Measurements from ENCODE around the gene TSNAXIP1. TPM values are rescaled to one million over a fixed set of nuclear protein-coding genes. Genes with fewer than 3 reads are reported as not detected.

Gene TSNAXIP1
- total and polyA plus RNA-seq, 9 donors, result 2.4 to 13.1 (median 3.2) TPM

GRCh38 chr16:67820608-67821259 lies 14.0 kb downstream of the TSNAXIP1 start:
- H3K27ac ChIP-seq, result no peak overlapping the region
- H3K4me1 ChIP-seq (ENCODE audit: insufficient read depth), result no peaks in the 10 kb centered on the region
- no peak overlapping the region for H3K4me3 ChIP-seq
- H3K27me3 ChIP-seq, result no peaks in the 10 kb centered on the region
- 92 to 94% (median 93%) methylated on average over 11 of the region's 11 CpGs for WGBS, 3 donors
- no peaks in the 10 kb centered on the region for H3K9me3 ChIP-seq
- no peak for TF ChIP-seq CTCF (IDR thresholded peaks at IDR 0.05)
- no peak for TF ChIP-seq EP300 (IDR thresholded peaks at IDR 0.05)
- no peak for TF ChIP-seq POLR2A (IDR thresholded peaks at IDR 0.05)
- DNase-seq, result no peak
- intact Hi-C loops (cut with DNase I), result loop anchor here in 1 of 4 donors (10.0 kb wide), 1 partner anchor 214 kb away; no protein-coding TSS in a partner anchor
- H3K36me3 ChIP-seq, result no peaks in the 10 kb centered on the region

GRCh38 chr16:67822511-67822910 lies 15.8 kb downstream of the TSNAXIP1 start:
- Histone ChIP-seq H3K4me3 (no peak overlapping the region), H3K27me3 (no peaks in the 10 kb centered on the region), H3K36me3 (no peaks in the 10 kb centered on the region), H3K4me1 (ENCODE audit: insufficient read depth) (no peaks in the 10 kb centered on the region), H3K9me3 (no peaks in the 10 kb centered on the region), H3K27ac (no peak overlapping the region)
- intact Hi-C loops (cut with DNase I), result loop anchor here in 1 of 4 donors (10.0 kb wide), 1 partner anchor 212 kb away; no protein-coding TSS in a partner anchor
- WGBS, 3 donors, result 88 to 94% (median 94%) methylated on average over 2 of the region's 2 CpGs
- TF ChIP-seq POLR2A (IDR thresholded peaks at IDR 0.05), result no peak
- no peak for TF ChIP-seq EP300 (IDR thresholded peaks at IDR 0.05)
- TF ChIP-seq CTCF (IDR thresholded peaks at IDR 0.05), result no peak
- no peak for DNase-seq

- H3K4me1 ChIP-seq (ENCODE audit: insufficient read depth), result no peaks in the 10 kb centered on the region
- no peaks in the 10 kb centered on the region for H3K36me3 ChIP-seq
- intact Hi-C loops (cut with DNase I), result loop anchor here in 1 of 4 donors (10.0 kb wide), 1 partner anchor 210 kb away; no protein-coding TSS in a partner anchor
- no peaks in the 10 kb centered on the region for H3K9me3 ChIP-seq
- H3K4me3 ChIP-seq, result no peak overlapping the region
- H3K27ac ChIP-seq, result no peak overlapping the region
- TF ChIP-seq CTCF (IDR thresholded peaks at IDR 0.05) (no peak), POLR2A (IDR thresholded peaks at IDR 0.05) (no peak), EP300 (IDR thresholded peaks at IDR 0.05) (no peak)
- WGBS, 3 donors, result 79 to 87% (median 87%) methylated on average over 8 of the region's 8 CpGs
- no peak for DNase-seq
- H3K27me3 ChIP-seq, result no peaks in the 10 kb centered on the region
Observed at GRCh38 chr16:67825119-67825518, 18.4 kb downstream of the TSNAXIP1 start.

GRCh38 chr16:67825906-67826305 lies 19.2 kb downstream of the TSNAXIP1 start:
- intact Hi-C loops (cut with DNase I), result loop anchor here in 1 of 4 donors (10.0 kb wide), 1 partner anchor 209 kb away; no protein-coding TSS in a partner anchor
- WGBS, 3 donors, result 83 to 94% (median 88%) methylated on average over 10 to 14 of the region's 14 CpGs
- DNase-seq, result no peak

More at GRCh38 chr16:67825906-67826305, 19.2 kb downstream of the TSNAXIP1 start:
- Histone ChIP-seq H3K27ac (no peak overlapping the region), H3K4me1 (ENCODE audit: insufficient read depth) (no peaks in the 10 kb centered on the region), H3K4me3 (no peak overlapping the region), H3K36me3 (no peaks in the 10 kb centered on the region), H3K9me3 (no peaks in the 10 kb centered on the region), H3K27me3 (no peaks in the 10 kb centered on the region)
- TF ChIP-seq CTCF (IDR thresholded peaks at IDR 0.05) (no peak), POLR2A (IDR thresholded peaks at IDR 0.05) (no peak), EP300 (IDR thresholded peaks at IDR 0.05) (no peak)
